Peyer's patch (tissue), 4 donors: ENCODE data around the gene OLR1. TPM values are rescaled to one million over a fixed set of nuclear protein-coding genes. Genes with fewer than 3 reads are reported as not detected.

Experiments
- DNase-seq, 3 donors: peaks; one replicate each; pipeline ENCODE4 v3.0.0-alpha.2; 2017 to 2019
- H3K27ac ChIP-seq, 4 donors: fragments of 200-600 bp; sonication (generic); one replicate each; pipeline ENCODE4 v1.5.1; 2016 to 2019
- H3K27me3 ChIP-seq, 2 donors: fragments of 200-600 bp; sonication (generic); one replicate each; pipeline ENCODE4 v1.5.1; 2019
- H3K36me3 ChIP-seq, 3 donors: fragments of 200-600 bp; sonication (generic); one replicate each; pipeline ENCODE4 v1.5.1; 2016 to 2019
- H3K4me1 ChIP-seq, 4 donors: fragments of 200-600 bp; sonication (generic); one replicate each; pipeline ENCODE4 v1.5.1; 2016 to 2019
- H3K4me3 ChIP-seq, 4 donors: fragments of 200-600 bp; sonication (generic); 1 replicate in 3 of 4; 2 replicates in 1 of 4; pipeline ENCODE4 v1.5.1; 2016 to 2019; ENCODE audit warnings: mild to moderate bottlenecking in 1 of 4
- H3K9me3 ChIP-seq, 4 donors: fragments of 200-600 bp; sonication (generic); one replicate each; pipeline ENCODE4 v1.5.1; 2016 to 2019; ENCODE audit warnings: mild to moderate bottlenecking in 1 of 4
- CTCF ChIP-seq, 6 experiments: fragments of 450-650 bp in 4 of 6; fragments of 200-600 bp in 2 of 6; sonication (generic) in 1 of 6; IDR thresholded peaks; one replicate each; pipeline ENCODE4 v1.5.1; 2017 to 2019; ENCODE audit warnings: antibody characterized with exemption in 6 of 6, mild to moderate bottlenecking in 3 of 6, moderate library complexity in 1 of 6
- POLR2A ChIP-seq, 2 donors: fragments of 450-650 bp; IDR thresholded peaks; one replicate each; pipeline ENCODE4 v1.5.1; 2017; ENCODE audit warnings: antibody characterized with exemption in 2 of 2, mild to moderate bottlenecking in 2 of 2, moderate library complexity in 2 of 2
- total RNA-seq, 4 donors: library from RNA; depleted of rRNA; stranded (reverse); fragments of >200 nt; gene quantifications; one replicate each; pipeline ENCODE4 v1.1.0, GENCODE V29; 2016

Gene OLR1
- total RNA-seq, 4 donors from 2014 or later, result not detected

- Histone ChIP-seq H3K36me3 (no peaks in the 10 kb centered on the region), H3K27me3 (no peaks in the 10 kb centered on the region), H3K9me3 (no peaks in the 10 kb centered on the region), H3K4me1 (no peaks in the 10 kb centered on the region), H3K27ac (peak overlapping the region in 1 of 4 donors; percentile 4), H3K4me3 (no peak overlapping the region)
- DNase-seq, result no peak
- TF ChIP-seq POLR2A (IDR thresholded peaks at IDR 0.05) (no peak), CTCF (IDR thresholded peaks at IDR 0.05) (peak in 3 of 6 experiments; percentile 40 to 55 (median 54))
Measured at GRCh38 chr12:10175846-10176636, 4.1 kb upstream of the OLR1 start.

- Histone ChIP-seq H3K4me3 (no peak overlapping the region), H3K36me3 (no peaks in the 10 kb centered on the region), H3K4me1 (no peaks in the 10 kb centered on the region), H3K27me3 (no peaks in the 10 kb centered on the region), H3K27ac (peak overlapping the region in 1 of 4 donors; percentile 4), H3K9me3 (no peaks in the 10 kb centered on the region)
- DNase-seq, result no peak
- TF ChIP-seq CTCF (IDR thresholded peaks at IDR 0.05) (no peak), POLR2A (IDR thresholded peaks at IDR 0.05) (no peak)
Measured at GRCh38 chr12:10174986-10175614, 3.2 kb upstream of the OLR1 start.

GRCh38 chr12:10170216-10170615, 1.7 kb downstream of the OLR1 start:
- no peak overlapping the region for H3K27ac ChIP-seq

GRCh38 chr12:10169104-10169503, 2.8 kb downstream of the OLR1 start:
- no peak overlapping the region for H3K27ac ChIP-seq
- no peaks in the 10 kb centered on the region for H3K4me1 ChIP-seq
- no peak for DNase-seq
- no peaks in the 10 kb centered on the region for H3K36me3 ChIP-seq
- H3K9me3 ChIP-seq, result no peaks in the 10 kb centered on the region
- TF ChIP-seq CTCF (IDR thresholded peaks at IDR 0.05), result no peak
- H3K27me3 ChIP-seq, result no peaks in the 10 kb centered on the region
- no peak overlapping the region for H3K4me3 ChIP-seq

More at GRCh38 chr12:10170216-10170615, 1.7 kb downstream of the OLR1 start:
- Histone ChIP-seq H3K36me3 (no peaks in the 10 kb centered on the region), H3K4me1 (no peaks in the 10 kb centered on the region), H3K27me3 (no peaks in the 10 kb centered on the region), H3K4me3 (no peak overlapping the region), H3K9me3 (no peaks in the 10 kb centered on the region)
- TF ChIP-seq POLR2A (IDR thresholded peaks at IDR 0.05) (no peak), CTCF (IDR thresholded peaks at IDR 0.05) (no peak)
- DNase-seq, result no peak

GRCh38 chr12:10167599-10167998, 4.3 kb downstream of the OLR1 start:
- no peak for DNase-seq
- Histone ChIP-seq H3K27me3 (no peaks in the 10 kb centered on the region), H3K36me3 (no peaks in the 10 kb centered on the region), H3K27ac (no peak overlapping the region), H3K4me1 (no peaks in the 10 kb centered on the region), H3K9me3 (no peaks in the 10 kb centered on the region), H3K4me3 (no peak overlapping the region)
- TF ChIP-seq CTCF (IDR thresholded peaks at IDR 0.05) (no peak), POLR2A (IDR thresholded peaks at IDR 0.05) (no peak)
